Kidney epithelial cell (primary cell): ENCODE results near the gene BMPR1B. TPM values are rescaled to one million over a fixed set of nuclear protein-coding genes. Genes with fewer than 3 reads are reported as not detected.

ENCODE experiments used
- DNase-seq: peaks from one replicate; pipeline ENCODE4 v3.0.0-alpha.2; 2010; ENCODE audit warnings: low read depth
- H3K27me3 ChIP-seq: 2 replicates; pipeline ENCODE4 v1.6.0; 2011; ENCODE audit warnings: low read length; ENCODE audit not compliant: control insufficient read depth, insufficient read depth
- H3K36me3 ChIP-seq: 2 replicates; pipeline ENCODE4 v1.5.1; 2011; ENCODE audit warnings: low read length; ENCODE audit not compliant: control insufficient read depth, insufficient read depth
- H3K4me3 ChIP-seq: 2 replicates; pipeline ENCODE4 v1.5.1; 2011; ENCODE audit warnings: low read depth, mild to moderate bottlenecking, control low read depth, low read length
- total RNA-seq: library from RNA; depleted of rRNA; stranded (reverse); fragments of >200 nt; gene quantifications from 2 replicates; pipeline ENCODE4 v1.2.3, GENCODE V29; 2015
- TF ChIP-seq, protein P1 (sequence below): IDR thresholded peaks from 2 replicates; pipeline ENCODE4 v1.5.1; 2011; ENCODE audit warnings: mild to moderate bottlenecking, moderate library complexity, low read length, control low read depth, inconsistent platforms; ENCODE audit not compliant: insufficient read depth, poor library complexity, severe bottlenecking

Gene BMPR1B
- total RNA-seq, 1 donor from 2014 or later = 9.2 TPM

DNA sequence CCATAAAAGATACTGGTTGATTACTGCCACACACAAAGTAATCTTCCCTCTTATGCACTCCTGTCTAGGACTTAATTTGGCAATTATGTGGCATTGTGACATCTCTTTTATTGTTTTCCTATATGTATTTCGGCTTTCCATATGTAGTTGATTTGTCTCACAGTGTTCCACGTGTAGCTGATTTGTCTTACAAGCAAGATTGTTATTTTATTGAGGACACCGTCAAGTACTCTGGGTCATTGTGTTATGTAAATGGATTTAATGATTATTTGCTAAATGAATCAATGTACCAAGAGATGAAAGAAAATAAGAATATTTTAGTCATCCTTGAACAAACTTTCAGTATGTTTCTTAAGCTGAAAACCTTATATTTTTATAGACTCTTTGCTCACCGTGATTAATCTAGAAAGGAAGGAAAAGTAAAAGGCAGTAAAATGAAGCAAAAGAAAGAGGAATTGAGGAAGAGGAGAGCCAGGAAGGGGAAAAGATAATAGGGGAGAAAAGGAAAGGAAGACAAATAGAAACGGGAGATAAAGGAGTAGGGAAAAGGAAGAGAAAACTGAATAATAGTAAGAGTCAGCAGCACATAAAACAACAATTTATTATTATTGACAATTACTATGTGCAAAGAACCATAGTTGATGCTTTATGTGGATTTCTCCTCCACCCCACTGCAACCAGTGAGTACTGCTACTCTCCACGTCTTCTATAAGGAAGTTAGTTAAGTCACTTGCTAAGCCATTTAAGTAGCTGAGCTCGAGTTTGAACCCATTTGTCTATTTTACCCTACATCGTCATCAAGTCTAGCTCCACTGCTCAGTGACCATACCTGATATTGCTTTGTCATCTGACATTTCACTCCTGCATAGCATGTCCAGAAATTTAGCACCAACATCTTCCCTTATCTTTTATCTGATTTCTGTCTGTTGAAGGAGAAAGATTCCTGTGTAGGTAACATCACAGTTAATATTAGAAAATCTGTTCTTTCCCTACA, 336.5 kb downstream of the BMPR1B start:
- TF ChIP-seq, protein P1, sequence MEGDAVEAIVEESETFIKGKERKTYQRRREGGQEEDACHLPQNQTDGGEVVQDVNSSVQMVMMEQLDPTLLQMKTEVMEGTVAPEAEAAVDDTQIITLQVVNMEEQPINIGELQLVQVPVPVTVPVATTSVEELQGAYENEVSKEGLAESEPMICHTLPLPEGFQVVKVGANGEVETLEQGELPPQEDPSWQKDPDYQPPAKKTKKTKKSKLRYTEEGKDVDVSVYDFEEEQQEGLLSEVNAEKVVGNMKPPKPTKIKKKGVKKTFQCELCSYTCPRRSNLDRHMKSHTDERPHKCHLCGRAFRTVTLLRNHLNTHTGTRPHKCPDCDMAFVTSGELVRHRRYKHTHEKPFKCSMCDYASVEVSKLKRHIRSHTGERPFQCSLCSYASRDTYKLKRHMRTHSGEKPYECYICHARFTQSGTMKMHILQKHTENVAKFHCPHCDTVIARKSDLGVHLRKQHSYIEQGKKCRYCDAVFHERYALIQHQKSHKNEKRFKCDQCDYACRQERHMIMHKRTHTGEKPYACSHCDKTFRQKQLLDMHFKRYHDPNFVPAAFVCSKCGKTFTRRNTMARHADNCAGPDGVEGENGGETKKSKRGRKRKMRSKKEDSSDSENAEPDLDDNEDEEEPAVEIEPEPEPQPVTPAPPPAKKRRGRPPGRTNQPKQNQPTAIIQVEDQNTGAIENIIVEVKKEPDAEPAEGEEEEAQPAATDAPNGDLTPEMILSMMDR = no peak
- Histone ChIP-seq H3K27me3 (no peaks in the 10 kb centered on the region), H3K36me3 (no peaks in the 10 kb centered on the region), H3K4me3 (no peak overlapping the region)
- DNase-seq = no peak

DNA sequence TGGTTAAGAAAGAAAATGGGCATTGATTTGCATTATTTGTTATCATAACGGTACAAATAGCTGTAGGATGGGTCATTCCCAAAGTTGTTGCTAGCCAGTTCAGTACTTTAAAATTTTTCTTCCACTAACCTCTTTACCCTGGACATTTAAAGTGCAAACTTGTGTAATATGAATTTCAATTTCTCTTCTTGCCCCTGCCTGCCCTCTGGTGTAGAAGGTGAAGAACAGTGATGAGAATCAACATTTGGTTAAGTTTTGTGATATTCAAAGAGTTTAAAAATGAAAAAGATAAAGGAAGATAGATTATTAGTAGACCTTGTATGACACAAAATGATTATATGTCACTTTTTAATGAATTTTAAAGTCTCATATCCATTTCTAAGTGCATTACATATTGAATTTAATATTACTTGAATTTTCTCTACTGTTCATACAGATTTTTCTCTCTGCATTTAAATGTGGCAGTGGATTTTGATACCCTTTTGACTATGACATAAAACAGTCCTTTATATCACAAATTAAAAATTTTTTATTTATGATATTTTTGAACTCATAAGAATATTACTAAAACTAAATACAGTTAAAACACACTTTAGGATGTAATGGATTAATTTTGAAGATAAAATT, 337.7 kb downstream of the BMPR1B start:
- H3K27me3 ChIP-seq = no peaks in the 10 kb centered on the region
- H3K36me3 ChIP-seq = no peaks in the 10 kb centered on the region
- DNase-seq = no peak
- no peak overlapping the region for H3K4me3 ChIP-seq
- TF ChIP-seq, protein P1 = peak; percentile 62

DNA sequence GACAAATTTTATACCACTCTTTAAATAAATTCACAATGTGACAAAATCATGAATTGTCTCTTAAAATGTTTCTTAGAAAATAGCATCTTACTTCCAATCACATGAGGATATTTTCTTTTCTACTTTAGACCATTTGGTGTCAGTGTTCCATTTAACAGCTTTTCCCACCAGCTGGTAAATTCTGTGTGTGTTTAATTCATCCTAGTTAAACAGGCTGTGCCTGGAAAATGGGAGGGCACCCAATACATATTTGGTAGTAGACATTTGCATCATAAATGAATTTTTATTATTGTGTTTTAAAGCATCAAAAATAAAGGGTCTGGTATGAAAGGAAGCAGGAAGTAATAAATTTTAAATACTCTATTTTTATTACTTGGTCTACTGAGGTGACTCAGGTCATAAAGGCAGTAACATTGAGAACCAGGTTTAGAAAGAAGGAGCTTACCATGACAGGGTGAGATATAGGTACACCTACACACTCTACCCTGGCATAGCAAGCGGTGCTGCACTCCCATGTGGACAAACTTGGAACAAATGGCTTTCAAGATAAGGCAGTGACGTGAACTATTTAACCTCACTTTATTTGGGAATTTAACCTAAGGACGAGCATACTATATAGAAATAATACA, 344.5 kb downstream of the BMPR1B start:
- TF ChIP-seq, protein P1 = no peak
- no peaks in the 10 kb centered on the region for H3K36me3 ChIP-seq
- H3K27me3 ChIP-seq = no peaks in the 10 kb centered on the region
- DNase-seq = no peak
- H3K4me3 ChIP-seq = no peak overlapping the region

DNA sequence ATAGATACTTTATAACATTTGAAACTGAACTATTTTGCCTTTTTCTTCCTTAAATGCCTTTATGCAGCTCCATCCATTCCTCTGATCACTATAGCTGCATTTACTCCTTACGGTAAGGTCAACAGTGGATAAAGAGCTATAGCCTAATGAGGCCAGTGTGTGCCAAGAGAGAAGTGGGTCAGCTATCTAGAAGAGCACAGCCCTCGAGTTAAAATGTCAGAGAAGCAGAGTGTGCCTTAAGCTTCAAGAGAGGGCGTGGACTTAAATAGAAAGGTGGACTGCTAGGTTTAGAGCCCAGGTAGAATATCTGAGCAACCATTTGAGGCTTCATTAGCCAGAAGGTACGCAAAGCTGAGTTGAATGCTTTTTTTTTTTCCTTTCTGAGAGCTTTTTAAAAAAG, 347.4 kb downstream of the BMPR1B start:
- DNase-seq = no peak

DNA sequence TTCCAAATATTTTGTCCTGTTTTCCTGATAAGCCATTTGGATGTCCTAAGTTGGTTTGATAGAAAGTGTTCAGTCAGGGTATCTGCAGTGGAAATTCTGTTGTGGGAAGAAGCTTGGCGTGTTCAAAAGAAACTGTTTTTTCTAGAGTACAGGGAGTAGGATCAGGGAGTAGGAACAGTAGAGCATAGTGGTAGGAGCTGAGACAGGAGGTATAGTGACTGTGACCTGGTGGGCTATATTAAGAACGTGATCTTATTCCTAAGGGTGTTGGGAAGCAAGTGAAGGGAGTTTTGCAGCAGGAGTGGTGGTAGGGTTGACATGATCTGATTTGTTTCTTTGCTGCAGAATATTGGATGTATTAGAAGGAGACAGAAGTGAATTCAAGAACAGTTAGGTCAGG, 348.2 kb downstream of the BMPR1B start:
- Histone ChIP-seq H3K4me3 (no peak overlapping the region), H3K36me3 (no peaks in the 10 kb centered on the region), H3K27me3 (no peaks in the 10 kb centered on the region)
- DNase-seq = no peak
- TF ChIP-seq, protein P1 = no peak

More for the DNA sequence above, 347.4 kb downstream of the BMPR1B start:
- no peaks in the 10 kb centered on the region for H3K27me3 ChIP-seq
- H3K36me3 ChIP-seq = no peaks in the 10 kb centered on the region
- H3K4me3 ChIP-seq = no peak overlapping the region
- TF ChIP-seq, protein P1 = no peak
